Amygdala (tissue), 56 donors: ENCODE data around the gene IFIT1B.
"Not testable (repeated sequence)": the region's sequence is repeated elsewhere in the genome, so short reads cannot be mapped to it uniquely, and the experiment has no call there.

Experiments
- DNase-seq, 56 donors: peaks; one replicate each; lab custom pipeline; 2025; lab: John Stamatoyannopoulos, UW

The IFIT1B gene

DNA sequence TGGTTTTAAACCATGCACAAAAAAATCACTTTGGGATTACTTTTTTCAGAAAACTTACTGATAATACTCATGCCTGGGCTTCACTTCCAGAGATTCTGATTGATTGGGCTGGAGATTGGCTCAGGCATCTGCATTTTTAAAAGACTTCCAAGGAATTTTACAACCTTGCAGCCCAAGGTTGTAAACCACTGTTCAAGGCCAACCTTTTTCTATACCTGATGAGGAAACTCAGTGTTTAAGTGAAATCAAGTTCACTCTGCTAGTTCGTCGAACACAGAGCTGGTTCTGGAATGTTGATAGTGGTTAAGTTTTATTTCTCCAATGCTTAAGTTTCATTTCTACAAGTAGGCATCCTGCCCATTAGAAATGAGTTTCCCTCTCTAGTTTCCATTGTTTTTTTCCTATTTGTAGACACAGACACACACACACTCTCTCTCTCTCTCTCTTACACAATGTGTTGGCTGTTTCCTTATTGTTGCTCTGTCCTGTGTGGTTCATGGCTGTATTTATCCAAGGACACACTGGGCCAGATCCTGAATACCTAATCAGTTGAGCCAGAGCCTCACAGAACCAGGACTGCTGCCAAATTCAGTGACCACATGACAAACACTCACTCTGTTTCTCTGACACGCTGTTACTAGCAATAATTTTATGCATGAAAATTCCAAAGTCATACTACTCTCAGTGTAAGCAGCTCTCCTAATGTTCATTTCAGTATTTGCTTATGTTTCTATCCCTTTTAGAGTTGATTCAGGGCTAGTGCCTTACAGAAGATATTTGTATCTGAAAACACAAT, 3.7 kb upstream of the IFIT1B start:
- peak in 52 of 56 donors; percentile 25 to 96 (median 75) for DNase-seq

DNA sequence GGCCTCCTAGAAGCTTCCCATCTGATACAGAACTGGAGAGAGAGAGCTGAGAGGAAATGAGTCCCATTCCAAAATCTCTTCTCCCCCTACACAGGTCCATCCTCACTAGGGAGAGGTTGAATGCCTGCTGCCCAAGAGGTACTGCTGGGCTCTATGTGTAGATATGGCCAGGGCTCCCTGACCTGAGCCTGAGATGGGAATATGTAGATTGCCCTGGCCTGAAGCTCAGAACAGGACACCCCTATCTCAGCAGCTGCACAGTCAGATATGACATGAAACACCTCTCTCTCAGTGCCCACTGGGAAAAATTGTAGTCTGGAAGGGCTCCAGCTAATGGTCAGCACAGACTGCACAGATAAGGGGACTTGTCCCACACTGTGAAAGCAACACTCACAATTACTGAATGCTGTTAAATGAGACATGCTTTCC, 3.1 kb upstream of the IFIT1B start:
- peak in 11 of 56 donors; percentile 9 to 50 (median 34) for DNase-seq

DNA sequence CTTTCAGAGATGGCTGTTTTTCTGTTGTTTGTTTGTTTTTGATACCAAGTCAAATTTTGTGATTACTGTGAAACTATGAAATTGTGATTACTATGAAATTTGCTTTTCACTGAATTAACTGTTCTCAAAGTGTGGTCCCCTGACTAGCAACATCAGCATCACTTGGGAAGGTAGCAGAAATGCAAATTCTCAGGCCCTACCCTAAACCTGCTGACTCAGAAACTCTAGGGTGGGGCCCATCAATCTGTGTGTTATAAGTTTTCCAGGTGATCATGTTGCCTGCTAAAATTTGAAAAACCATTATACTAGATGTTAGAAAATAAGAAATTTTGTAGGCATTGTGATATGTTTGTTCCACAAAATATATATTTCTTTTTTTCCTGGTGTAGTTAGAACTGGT, 1.2 kb downstream of the IFIT1B start:
- DNase-seq = no peak

DNA sequence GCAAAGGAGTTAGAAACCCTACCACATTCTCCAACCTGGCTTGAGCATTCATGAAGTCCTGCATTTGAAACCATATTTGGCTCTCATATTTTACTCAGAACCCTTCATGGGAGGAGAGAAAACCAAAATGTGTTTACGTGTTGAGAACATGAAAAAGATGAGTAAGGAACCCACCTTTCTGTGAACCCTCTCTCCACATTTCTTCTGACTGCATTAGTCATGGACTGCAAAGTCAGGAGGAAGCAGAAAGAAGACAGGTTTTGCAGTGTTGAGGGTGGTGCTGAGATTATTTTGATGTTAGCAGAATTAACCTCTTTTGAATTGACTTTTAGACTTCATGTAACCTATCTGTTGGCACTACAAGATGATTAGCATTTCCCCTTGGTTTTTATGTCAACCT, 4.9 kb downstream of the IFIT1B start:
- no peak for DNase-seq

DNA sequence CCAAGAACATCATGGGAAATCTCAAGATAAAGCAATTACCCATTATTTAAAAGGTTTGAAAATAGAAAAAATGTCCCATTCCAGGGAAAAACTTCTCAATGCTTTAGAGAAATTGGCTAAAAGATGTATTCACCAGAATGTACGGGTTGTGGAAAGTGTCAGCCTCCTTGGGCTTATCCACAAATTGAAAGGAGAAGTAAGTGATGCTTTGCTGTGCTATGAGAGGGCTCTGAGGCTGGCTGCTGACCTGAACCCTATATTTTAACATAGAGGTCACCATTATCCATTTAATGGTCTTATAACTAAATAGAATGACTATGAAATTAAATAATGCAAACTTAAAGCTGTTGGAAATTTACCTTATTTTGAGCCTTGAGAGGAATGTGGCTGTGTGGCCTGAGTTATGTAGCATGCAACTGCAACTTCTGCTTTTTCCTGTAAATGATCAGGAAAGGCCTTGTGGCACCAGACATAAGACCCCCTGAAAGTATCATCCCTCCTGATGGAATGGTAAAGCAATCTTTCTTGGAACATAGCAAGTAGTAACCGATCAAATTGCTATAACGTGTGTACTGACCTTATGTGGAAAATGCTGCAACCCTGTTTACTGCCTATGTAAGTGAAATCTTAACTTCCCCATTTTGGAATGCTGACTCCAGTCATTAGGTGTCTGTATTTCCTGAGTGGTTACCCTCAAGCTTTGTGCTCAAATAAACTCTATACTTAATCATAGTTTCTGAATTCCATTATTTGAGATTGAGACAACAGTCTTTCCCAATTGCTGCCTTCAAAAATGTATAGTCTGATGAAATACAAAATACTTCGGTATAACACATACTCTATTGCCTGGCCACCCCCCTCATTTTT, 6.9 kb downstream of the IFIT1B start:
- no peak for DNase-seq

DNA sequence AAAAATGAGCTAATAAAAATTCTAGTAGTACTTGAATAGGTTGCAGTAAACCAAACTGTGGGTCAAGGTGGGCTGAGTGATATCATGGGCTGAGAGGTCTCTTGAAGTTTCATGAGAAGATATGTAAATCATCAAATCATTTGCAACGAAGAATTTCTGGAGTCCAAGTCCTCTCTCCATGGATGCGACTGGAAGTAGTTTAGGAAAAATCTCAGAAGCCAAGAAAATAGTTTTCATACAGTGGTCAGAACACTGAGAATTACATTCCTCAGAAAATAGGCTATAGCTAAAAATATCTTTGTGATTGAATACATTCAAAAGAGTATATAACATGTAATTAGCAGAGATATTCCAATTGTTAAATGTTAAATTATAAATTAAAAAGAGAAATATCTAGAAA, 10.9 kb downstream of the IFIT1B start:
- no peak for DNase-seq

DNA sequence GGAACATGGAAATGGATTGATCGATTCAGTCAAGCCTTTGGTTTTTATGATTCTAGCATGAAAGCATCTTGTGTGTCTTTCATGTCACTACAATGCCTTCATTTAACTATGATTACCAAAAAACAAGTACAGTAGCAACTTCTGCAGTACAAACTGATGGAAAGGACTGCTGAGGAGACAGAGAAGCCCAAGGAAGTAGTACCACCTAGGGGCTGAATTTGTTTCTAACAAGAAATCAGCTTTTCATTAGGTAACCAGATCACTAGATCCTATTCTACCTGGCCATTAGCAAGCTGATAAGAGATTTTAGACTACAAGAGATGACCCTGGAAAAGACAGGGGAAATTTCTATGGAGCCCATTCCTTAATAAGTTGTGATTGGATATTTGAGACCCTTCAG, 11.4 kb downstream of the IFIT1B start:
- peak in 4 of 56 donors; percentile 5 to 71 (median 8) for DNase-seq

DNA sequence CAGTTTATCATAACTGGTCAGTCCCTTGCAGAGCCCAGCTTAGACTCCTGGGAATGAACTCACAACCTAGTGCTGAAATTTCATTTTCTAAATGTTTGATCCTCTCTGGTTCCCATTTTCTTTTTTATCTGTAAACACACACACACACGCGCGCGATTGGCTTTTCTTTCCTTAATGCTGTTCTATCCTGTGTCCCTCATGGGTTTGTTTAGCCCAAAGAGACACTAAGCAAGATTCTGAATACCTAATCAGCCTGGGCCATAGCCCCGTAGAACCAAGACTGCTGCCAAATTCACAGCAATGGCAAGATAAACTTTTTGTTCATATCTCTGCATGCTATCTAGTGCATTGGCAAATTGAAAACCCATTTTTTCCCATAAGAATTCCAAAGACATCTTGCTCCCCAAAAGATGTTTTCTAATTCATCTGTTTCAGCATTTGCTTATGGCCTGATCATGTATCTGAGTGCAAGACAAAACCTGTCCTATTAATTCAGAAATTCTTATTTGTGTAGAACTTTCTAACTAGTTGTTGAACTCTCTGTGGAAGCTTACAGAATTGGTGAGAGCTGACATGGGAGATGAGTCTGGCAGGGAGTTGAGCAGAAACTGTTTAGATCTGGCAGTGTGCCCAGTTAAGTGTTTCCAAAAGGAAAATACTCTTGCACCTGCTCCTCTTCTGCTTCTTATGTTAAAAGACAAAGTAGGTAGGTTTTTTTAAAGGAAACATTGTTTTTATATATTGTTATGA, 12.8 kb downstream of the IFIT1B start:
- DNase-seq = peak in 1 of 56 donors; percentile 14

DNA sequence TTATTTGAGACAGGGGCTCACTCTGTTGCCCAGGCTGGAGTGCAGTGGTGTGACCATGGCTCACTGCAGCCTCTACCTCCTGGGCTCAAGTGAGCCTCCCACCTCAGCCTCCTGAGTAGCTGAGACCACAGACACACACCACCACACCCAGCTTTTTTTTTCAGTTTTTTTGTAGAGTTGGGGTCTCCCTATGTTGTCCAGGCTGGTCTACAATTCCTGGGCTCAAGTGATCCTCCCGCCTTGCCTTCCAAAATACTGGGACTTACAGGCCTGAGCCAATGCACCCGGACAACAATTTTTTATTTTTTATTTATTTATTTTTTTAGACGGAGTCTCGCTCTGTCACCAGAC, 13.3 kb downstream of the IFIT1B start:
- DNase-seq = not testable (repeated sequence)

DNA sequence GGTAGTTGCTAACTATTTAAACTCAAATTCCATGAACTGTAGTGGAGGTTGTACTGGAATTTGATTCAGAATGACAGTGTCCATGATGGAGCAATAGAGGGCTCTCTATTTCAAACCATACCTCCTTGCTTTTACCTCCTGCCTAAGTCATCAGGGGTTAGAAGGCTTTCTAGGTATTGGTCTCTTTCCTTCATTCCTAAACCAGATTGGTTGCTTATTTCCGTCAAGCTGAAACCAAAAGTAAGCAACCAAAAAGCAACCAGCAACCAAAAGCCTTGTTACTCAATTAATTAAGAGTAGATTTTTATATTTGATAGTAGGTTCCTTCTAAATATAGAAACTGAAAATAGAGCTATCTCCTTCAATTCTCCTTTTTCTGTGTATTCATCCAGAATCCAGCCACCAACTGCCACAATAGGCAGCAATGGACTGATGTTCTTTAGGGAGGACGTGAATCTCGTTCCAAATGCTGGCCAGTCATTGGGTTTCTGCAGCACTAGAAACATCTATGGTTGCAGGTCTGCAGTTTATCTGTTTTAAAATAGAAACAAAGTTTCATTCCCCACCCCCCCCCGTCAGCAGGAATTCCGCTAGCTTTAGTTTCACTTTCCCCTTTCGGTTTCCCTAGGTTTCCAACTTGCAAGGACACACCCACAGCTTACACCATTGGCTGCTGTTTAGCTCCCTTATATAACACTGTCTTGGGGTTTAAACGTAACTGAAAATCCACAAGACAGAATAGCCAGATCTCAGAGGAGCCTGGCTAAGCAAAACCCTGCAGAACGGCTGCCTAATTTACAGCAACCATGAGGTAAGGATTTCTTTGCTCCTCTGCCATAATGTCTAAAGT, 14.3 kb downstream of the IFIT1B start, which contains the start of gene IFIT1:
Gene IFIT1, plus strand, starts transcription at position 717 of the 850 bp plus-strand sequence. Its CDS starts 90 bp downstream, at position 807.
- peak in 39 of 56 donors; percentile 7 to 82 (median 48) for DNase-seq

DNA sequence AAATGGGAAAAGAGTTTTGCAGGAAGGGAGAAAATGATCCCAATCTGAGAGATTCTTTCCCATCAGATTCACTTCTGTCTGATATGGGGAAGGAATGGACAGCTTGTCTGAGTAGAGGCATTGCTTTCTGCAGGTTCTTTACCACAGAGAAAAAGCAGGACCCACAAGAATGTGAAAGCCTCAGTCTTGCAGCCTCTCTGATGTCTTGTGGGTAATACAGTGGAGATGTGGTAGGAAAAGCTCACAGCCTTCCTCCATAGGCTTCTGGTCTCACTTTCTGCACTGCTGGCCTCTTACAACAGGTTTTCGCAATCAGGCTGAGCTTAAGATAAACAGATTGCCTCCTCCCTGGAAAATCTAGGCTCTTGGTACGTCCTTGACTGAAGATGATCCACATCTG, 15.1 kb downstream of the IFIT1B start:
- DNase-seq = peak in 12 of 56 donors; percentile 7 to 44 (median 16)

DNA sequence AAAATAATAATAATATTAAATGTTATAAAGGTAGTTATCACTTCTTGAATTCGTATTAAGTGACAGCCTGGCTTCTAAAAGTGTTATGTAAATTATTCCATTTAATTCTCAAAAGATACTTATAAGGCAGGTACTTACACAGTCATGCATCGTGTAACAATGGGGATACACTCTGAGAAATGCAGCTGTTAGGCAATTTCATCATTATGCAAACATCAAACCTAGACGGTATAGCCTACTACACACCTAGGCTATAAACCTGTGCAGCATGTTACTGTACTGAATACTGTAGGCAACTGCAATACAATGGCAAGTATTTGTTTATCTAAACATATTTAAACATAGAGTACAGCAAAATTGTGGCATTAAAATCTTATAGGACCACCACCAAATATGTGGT, 16.0 kb downstream of the IFIT1B start:
- DNase-seq = no peak

DNA sequence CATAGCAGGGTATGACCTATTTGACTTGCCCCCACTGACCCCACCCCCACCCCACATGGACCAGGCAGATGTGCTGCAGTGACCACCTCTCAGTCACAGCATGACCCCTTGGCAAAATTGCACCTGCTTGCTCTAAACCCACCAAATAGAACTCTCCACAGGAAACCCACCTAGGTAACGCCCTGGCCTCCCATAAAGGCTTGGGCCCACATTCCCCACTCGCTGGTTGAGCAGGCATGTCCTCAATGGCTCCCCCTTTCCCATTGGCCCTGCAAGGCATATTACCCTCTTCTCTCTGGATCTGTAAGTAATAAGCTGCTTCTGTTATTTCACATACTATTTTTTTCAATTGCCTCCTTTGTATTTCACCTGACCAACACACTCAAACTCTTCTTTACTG, 17.3 kb downstream of the IFIT1B start:
- no peak for DNase-seq

DNA sequence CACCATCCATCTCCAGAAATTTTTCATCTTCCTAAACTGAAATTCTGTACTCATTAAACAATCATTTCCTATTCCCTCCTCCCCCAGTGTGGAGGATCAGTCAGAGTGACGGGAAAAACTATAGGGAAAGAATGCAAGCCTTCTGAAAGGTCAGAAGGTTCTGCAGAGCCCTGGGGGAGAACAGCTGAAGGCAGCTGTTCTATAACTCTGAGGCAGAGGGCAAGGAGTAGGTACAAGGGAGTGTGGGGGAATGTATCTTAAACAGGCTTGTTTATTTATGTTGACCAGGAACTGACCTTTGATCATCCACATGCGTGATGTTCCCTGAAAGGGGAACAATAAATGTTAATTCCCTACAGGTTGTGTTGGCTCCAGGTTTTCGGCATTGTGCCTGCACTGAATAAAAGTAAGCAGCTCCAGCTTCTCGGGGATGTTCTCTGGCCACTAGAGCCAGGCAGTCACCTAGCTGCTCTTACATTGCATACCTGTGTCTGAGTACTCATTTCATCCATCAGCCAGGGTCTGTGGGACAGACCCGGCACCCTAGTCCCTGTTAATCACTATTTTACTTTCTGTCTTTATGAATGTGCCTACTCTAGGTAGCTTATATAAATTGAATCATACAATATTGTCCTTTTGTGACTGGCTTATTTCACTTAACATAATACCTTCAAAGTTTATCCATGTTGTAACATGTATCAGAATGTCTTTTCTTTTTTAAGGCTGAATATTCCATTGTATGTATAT, 20.3 kb downstream of the IFIT1B start:
- no peak for DNase-seq

DNA sequence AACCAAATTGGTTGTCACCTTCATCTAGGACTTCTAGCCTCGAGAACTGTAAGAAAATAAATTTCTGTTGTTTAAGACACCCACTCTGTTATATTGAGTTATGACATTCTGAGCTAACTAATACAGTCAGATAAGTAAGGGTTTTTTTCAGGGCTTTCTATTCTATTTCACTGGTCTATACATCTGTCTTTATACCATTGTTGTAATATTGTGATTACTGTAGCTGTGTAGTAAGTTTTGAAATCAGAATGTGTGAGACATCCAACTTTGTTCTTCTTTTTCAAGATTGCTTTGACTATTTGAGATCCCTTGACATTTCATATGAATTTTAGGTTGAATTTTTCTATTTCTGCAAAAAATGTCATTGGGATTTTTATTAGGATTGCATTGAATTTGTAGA, 22.1 kb downstream of the IFIT1B start:
- DNase-seq = no peak

DNA sequence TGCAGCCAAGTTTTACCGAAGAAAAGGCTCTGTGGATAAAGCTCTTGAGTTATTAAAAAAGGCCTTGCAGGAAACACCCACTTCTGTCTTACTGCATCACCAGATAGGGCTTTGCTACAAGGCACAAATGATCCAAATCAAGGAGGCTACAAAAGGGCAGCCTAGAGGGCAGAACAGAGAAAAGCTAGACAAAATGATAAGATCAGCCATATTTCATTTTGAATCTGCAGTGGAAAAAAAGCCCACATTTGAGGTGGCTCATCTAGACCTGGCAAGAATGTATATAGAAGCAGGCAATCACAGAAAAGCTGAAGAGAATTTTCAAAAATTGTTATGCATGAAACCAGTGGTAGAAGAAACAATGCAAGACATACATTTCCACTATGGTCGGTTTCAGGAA, 25.2 kb downstream of the IFIT1B start:
- DNase-seq = no peak

DNA sequence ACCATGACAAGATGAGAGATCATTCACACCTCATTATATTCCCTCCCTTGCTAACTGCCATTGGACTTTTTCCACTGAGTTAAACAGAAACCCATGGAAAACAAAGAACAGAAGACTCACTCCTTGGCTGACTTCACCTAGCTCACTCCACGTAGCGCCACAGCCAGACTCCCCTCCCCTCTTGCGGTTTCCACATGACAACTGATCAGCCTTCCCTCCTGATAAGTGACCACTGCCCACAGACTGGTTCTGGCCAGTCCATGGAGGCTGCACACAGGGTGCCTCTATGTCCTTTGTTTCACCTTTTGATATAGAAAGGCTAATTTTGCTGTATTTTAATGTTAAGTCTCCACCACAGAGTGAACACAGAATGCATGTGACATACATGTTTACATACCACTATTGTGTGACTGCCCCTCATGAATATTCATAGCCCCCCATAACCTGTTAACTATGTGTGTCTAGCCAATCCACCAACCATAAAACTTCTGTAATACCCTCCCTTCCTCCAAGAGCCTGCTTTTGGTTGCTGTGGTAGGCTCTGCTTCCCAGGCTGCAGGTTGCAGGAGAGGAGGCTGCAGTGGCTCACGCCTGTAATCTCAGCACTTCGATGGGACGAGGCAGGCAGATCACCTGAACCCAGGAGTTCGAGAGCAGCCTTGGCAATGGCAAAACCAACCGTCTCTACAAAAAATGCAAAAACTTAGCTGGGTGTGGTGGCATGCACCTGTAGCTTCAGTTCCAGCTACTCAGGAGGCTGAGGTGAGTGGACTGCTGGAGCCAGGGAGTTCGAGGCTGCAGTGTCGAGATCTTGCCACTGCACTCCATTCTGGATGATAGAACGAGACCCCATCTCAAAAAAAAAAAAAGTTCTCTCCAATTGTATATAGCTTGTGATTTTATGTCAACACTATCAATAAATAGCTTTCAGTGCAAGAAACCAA, 26.5 kb downstream of the IFIT1B start:
- DNase-seq = no peak

DNA sequence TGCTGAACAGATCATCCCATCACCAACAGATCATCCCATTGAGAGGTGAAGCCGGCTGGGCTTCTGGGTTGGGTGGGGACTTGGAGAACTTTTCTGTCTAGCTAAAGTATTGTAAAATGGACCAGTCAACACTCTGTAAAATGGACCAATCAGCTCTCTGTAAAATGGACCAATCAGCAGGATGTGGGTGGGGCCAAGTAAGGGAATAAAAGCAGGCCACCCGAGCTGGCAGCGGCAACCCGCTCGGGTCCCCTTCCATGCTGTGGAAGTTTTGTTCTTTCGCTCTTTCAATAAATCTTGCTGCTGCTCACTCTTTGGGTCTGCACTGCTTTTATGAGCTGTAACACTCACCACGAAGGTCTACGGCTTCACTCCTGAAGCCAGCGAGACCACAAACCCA, 28.3 kb downstream of the IFIT1B start:
- DNase-seq = not testable (repeated sequence)
